HepG2 (cell line): Measurements from ENCODE around the gene EPHX1. TPM values are rescaled to one million over a fixed set of nuclear protein-coding genes. Genes with fewer than 3 reads are reported as not detected.

Source experiments
- DR1 ChIP-seq: sonication (generic); formaldehyde crosslinking; IDR thresholded peaks from 2 replicates; pipeline ENCODE4 v1.8.0; 2021; ENCODE audit warnings: mild to moderate bottlenecking, missing genetic modification reagents, inconsistent platforms
- FOXA3 ChIP-seq: IDR thresholded peaks from 2 replicates; pipeline ENCODE4 v1.6.1; 2016; ENCODE audit warnings: missing genetic modification reagents, missing compliant biosample characterization
- FOXP1 ChIP-seq, 2 experiments: fragments of 450-650 bp in 1 of 2; IDR thresholded peaks; 2 replicates each; pipeline ENCODE4 v1.6.1; 2017 to 2018; ENCODE audit warnings: antibody characterized with exemption in 1 of 2
- KDM5B ChIP-seq: sonication (generic); formaldehyde crosslinking; IDR thresholded peaks from 2 replicates; pipeline ENCODE4 v1.4.0; 2020; ENCODE audit warnings: missing genetic modification reagents, mild to moderate bottlenecking, borderline replicate concordance
- MLLT10 ChIP-seq: sonication (generic); formaldehyde crosslinking; IDR thresholded peaks from 2 replicates; pipeline ENCODE4 v1.4.0; 2020; ENCODE audit warnings: missing genetic modification reagents
- MTERF4 ChIP-seq: sonication (generic); formaldehyde crosslinking; IDR thresholded peaks from 2 replicates; pipeline ENCODE4 v1.8.0; 2023; ENCODE audit warnings: mild to moderate bottlenecking, missing genetic modification reagents
- NFKBIZ ChIP-seq: IDR thresholded peaks from 2 replicates; pipeline ENCODE4 v1.6.1; 2018; ENCODE audit warnings: missing genetic modification reagents, missing compliant biosample characterization
- NFRKB ChIP-seq: fragments of 450-650 bp; IDR thresholded peaks from 2 replicates; pipeline ENCODE4 v1.6.1; 2017
- PHB2 ChIP-seq: fragments of 450-650 bp; IDR thresholded peaks from 2 replicates; pipeline ENCODE4 v1.6.1; 2018; ENCODE audit not compliant: partially characterized antibody
- RNF2 ChIP-seq: fragments of 450-650 bp; conservative IDR thresholded peaks from 2 replicates; pipeline ENCODE4 v1.6.1; 2016; ENCODE audit warnings: low read depth
- SATB2 ChIP-seq: sonication (generic); formaldehyde crosslinking; IDR thresholded peaks from 2 replicates; pipeline ENCODE4 v1.5.0; 2020; ENCODE audit warnings: missing genetic modification reagents
- STAT6 ChIP-seq: sonication (generic); formaldehyde crosslinking; IDR thresholded peaks from 2 replicates; pipeline ENCODE4 v1.4.0; 2020; ENCODE audit warnings: missing genetic modification reagents, mild to moderate bottlenecking, borderline replicate concordance
- ZBTB2 ChIP-seq: sonication (generic); formaldehyde crosslinking; IDR thresholded peaks from 2 replicates; pipeline ENCODE4 v1.8.0; 2022; ENCODE audit warnings: low read depth, missing genetic modification reagents
- ZMAT3 ChIP-seq: sonication (generic); formaldehyde crosslinking; conservative IDR thresholded peaks from 2 replicates; pipeline ENCODE4 v1.7.0; 2021; ENCODE audit warnings: missing genetic modification reagents
- ZNF142 ChIP-seq: sonication (generic); formaldehyde crosslinking; IDR thresholded peaks from 2 replicates; pipeline ENCODE4 v1.4.0; 2020; ENCODE audit warnings: missing genetic modification reagents
- ZNF326 ChIP-seq: sonication (generic); formaldehyde crosslinking; IDR thresholded peaks from 2 replicates; pipeline ENCODE4 v1.4.0; 2020; ENCODE audit warnings: missing genetic modification reagents, borderline replicate concordance
- ZNF34 ChIP-seq: sonication (generic); formaldehyde crosslinking; IDR thresholded peaks from 2 replicates; pipeline ENCODE4 v1.4.0; 2020; ENCODE audit warnings: mild to moderate bottlenecking, missing genetic modification reagents, borderline replicate concordance
- ZNF44 ChIP-seq: sonication (generic); formaldehyde crosslinking; IDR thresholded peaks from 2 replicates; pipeline ENCODE4 v1.5.1; 2020; ENCODE audit warnings: mild to moderate bottlenecking, missing genetic modification reagents
- ZNF75D ChIP-seq: sonication (generic); formaldehyde crosslinking; IDR thresholded peaks from 2 replicates; pipeline ENCODE4 v1.8.1; 2023; ENCODE audit warnings: missing genetic modification reagents, mild to moderate bottlenecking, borderline replicate concordance
- polyA plus RNA-seq, 8 experiments: library from polyadenylated mRNA; depleted of rRNA in 3 of 8; stranded (reverse) in 7 of 8; unstranded in 1 of 8; fragments of >200 nt; fragmentation: Illumina TruSeq in 4 of 8; extraction: Trizol in 4 of 8; gene quantifications; 2 replicates each; pipeline versions ENCODE4 v1.2.1 to v1.2.3, GENCODE V29; 2011 to 2016; ENCODE audit warnings: low read depth in 4 of 8, missing spikeins in 1 of 8, mixed read lengths in 1 of 8; ENCODE audit not compliant: insufficient read depth in 1 of 8
- total RNA-seq, 5 experiments: library from RNA; depleted of rRNA; stranded (reverse); fragments of >200 nt; fragmentation: Illumina TruSeq; extraction: Trizol; gene quantifications; 2 replicates each; pipeline ENCODE4 v1.2.3, GENCODE V29; 2016; ENCODE audit warnings: low read depth in 1 of 5

EPHX1 gene
- total and polyA plus RNA-seq, 2 of the 13 experiments (the other 11 are each of a cell fraction or from before 2014, with no cell fraction given) = 27.7 to 36.5 TPM

GRCh38 chr1:225767634-225768540, 42.0 kb upstream of the EPHX1 start (continued):
- TF ChIP-seq ZNF326 (CRISPR knock-in tag) (no peak), ZNF75D (CRISPR knock-in tag) (no peak), STAT6 (no peak), MTERF4 (CRISPR knock-in tag) (no peak), ZMAT3 (CRISPR knock-in tag) (0 out of 2 replicates have a peak, but pooled peaks have one; percentile 17), MLLT10 (no peak), KDM5B (peak; percentile 35; the same call in 1 of the 2 replicates), SATB2 (CRISPR knock-in tag) (no peak), FOXP1 (IDR thresholded peaks at IDR 0.05) (no peak), FOXP1 (CRISPR knock-in tag; IDR thresholded peaks at IDR 0.05) (peak; percentile 74), ZNF44 (no peak), ZNF34 (CRISPR knock-in tag) (no peak), PHB2 (no peak), ZNF142 (CRISPR knock-in tag) (no peak), NFRKB (no peak), NFKBIZ (CRISPR knock-in tag) (no peak), FOXA3 (CRISPR knock-in tag) (peak; percentile 50), DR1 (CRISPR knock-in tag) (no peak; the same call in 1 of the 2 replicates), ZBTB2 (CRISPR knock-in tag) (no peak), RNF2 (no peak)
